CD4-positive, alpha-beta memory T cell (primary cell): Measurements from ENCODE around the gene KCNJ18. TPM values are rescaled to one million over a fixed set of nuclear protein-coding genes. Genes with fewer than 3 reads are reported as not detected.
"Not testable (repeated sequence)": the region's sequence is repeated elsewhere in the genome, so short reads cannot be mapped to it uniquely, and the experiment has no call there.

Source experiments
- CTCF ChIA-PET: fragments of 350-600 bp; sonication (Branson Sonifier 250); formaldehyde crosslinking; loops from one replicate; lab custom pipeline; 2021; ENCODE audit warnings: inconsistent platforms; ENCODE audit not compliant: partially characterized antibody; lab: Charles Lee
- POLR2A ChIA-PET: fragments of 350-600 bp; sonication (Branson Sonifier 250); formaldehyde crosslinking; loops from one replicate; lab custom pipeline; 2021; ENCODE audit not compliant: partially characterized antibody; lab: Charles Lee
- DNase-seq, 5 donors: peaks; one replicate each; pipeline versions ENCODE4 v3.0.0 to v3.0.0-alpha.2; 2020 to 2022; ENCODE audit warnings: mixed read lengths in 1 of 5
- H3K27ac ChIP-seq: one replicate; pipeline ENCODE4 v1.7.0; 2013; ENCODE audit warnings: low read depth, low read length
- H3K27me3 ChIP-seq: 2 replicates; pipeline ENCODE4 v1.7.0; 2013; ENCODE audit warnings: mild to moderate bottlenecking, low read length, moderate library complexity; ENCODE audit not compliant: insufficient read depth
- H3K36me3 ChIP-seq: 2 replicates; pipeline ENCODE4 v1.7.0; 2013; ENCODE audit warnings: mild to moderate bottlenecking, low read length, moderate library complexity; ENCODE audit not compliant: insufficient read depth
- H3K4me1 ChIP-seq: 2 replicates; pipeline ENCODE4 v1.7.0; 2013; ENCODE audit warnings: mild to moderate bottlenecking, low read length, moderate library complexity; ENCODE audit not compliant: insufficient read depth
- H3K4me3 ChIP-seq, 2 donors: one replicate each; pipeline ENCODE4 v1.7.0; 2013; ENCODE audit warnings: low read length in 2 of 2, mild to moderate bottlenecking in 1 of 2
- H3K9me3 ChIP-seq, 2 donors: one replicate each; pipeline ENCODE4 v1.7.0; 2013; ENCODE audit warnings: low read length in 2 of 2, control low read depth in 1 of 2; ENCODE audit not compliant: control insufficient read depth in 1 of 2
- H3K27ac Mint-ChIP-seq, 7 donors: one replicate each; pipeline ENCODE4 v1.8.0; 2020 to 2021; ENCODE audit warnings: mixed read lengths in 7 of 7, mild to moderate bottlenecking in 6 of 7, inconsistent platforms in 3 of 7, moderate library complexity in 3 of 7
- H3K27me3 Mint-ChIP-seq, 2 donors: one replicate each; pipeline ENCODE4 v1.8.0; 2020 to 2021; ENCODE audit warnings: mixed read lengths in 2 of 2
- H3K36me3 Mint-ChIP-seq, 2 donors: one replicate each; pipeline ENCODE4 v1.8.0; 2020 to 2021; ENCODE audit warnings: mixed read lengths in 2 of 2, inconsistent platforms in 1 of 2, mild to moderate bottlenecking in 1 of 2
- H3K4me1 Mint-ChIP-seq, 4 donors: one replicate each; pipeline ENCODE4 v1.8.0; 2020 to 2021; ENCODE audit warnings: mixed read lengths in 4 of 4, mild to moderate bottlenecking in 1 of 4
- H3K4me3 Mint-ChIP-seq, 8 donors: one replicate each; pipeline ENCODE4 v1.8.0; 2020 to 2021; ENCODE audit warnings: mixed read lengths in 8 of 8, mild to moderate bottlenecking in 7 of 8, moderate library complexity in 6 of 8, inconsistent platforms in 3 of 8
- H3K9me3 Mint-ChIP-seq, 8 donors: one replicate each; pipeline ENCODE4 v1.8.0; 2020 to 2021; ENCODE audit warnings: mixed read lengths in 8 of 8, mild to moderate bottlenecking in 5 of 8, inconsistent platforms in 3 of 8, moderate library complexity in 1 of 8
- intact Hi-C: fragments of 100-400 bp; cut with micrococcal nuclease; formaldehyde crosslinking; loops from one replicate; pipeline ENCODE4 v1.15.1; 2023
- polyA plus RNA-seq, 2 donors: library from polyadenylated mRNA; unstranded; fragments of 300-500 nt; fragmentation: Illumina TruSeq; gene quantifications; one replicate each; pipeline ENCODE4 v1.2.3, GENCODE V29; 2021
- total RNA-seq, 2 experiments: library from RNA; stranded (reverse); gene quantifications; one replicate each; pipeline ENCODE4 v1.2.3, GENCODE V29; 2021

KCNJ18 gene
- not detected for total RNA-seq
- not detected for polyA plus RNA-seq

- H3K4me3 Mint-ChIP-seq, H3K27ac ChIP-seq, intact Hi-C loops, DNase-seq, CTCF ChIA-PET, H3K36me3 ChIP-seq, H3K27me3 ChIP-seq, H3K9me3 ChIP-seq, H3K27ac Mint-ChIP-seq, H3K4me3 ChIP-seq, POLR2A ChIA-PET, H3K36me3 Mint-ChIP-seq, H3K4me1 ChIP-seq, H3K4me1 Mint-ChIP-seq, H3K27me3 Mint-ChIP-seq, H3K9me3 Mint-ChIP-seq: not testable (repeated sequence)
Observed at GRCh38 chr17:21691883-21692703, at the start of gene KCNJ18. Gene KCNJ18 (plus strand): TSS chr17:21692523. CDS start chr17:21702787, 10,264 bp downstream.

- H3K36me3 ChIP-seq, H3K4me3 Mint-ChIP-seq, H3K4me1 Mint-ChIP-seq, H3K9me3 ChIP-seq, H3K4me3 ChIP-seq, H3K27me3 ChIP-seq, H3K27ac ChIP-seq, POLR2A ChIA-PET, DNase-seq, H3K36me3 Mint-ChIP-seq, H3K27ac Mint-ChIP-seq, intact Hi-C loops, H3K4me1 ChIP-seq, CTCF ChIA-PET, H3K9me3 Mint-ChIP-seq, H3K27me3 Mint-ChIP-seq: not testable (repeated sequence)
Observed at GRCh38 chr17:21648125-21648524, 44.2 kb upstream of the KCNJ18 start.

GRCh38 chr17:21650043-21650442, 42.3 kb upstream of the KCNJ18 start:
- H3K27ac Mint-ChIP-seq, H3K36me3 Mint-ChIP-seq, H3K27me3 Mint-ChIP-seq, H3K9me3 ChIP-seq, H3K36me3 ChIP-seq, H3K4me1 Mint-ChIP-seq, DNase-seq, H3K4me1 ChIP-seq, CTCF ChIA-PET, H3K27me3 ChIP-seq, H3K27ac ChIP-seq, H3K9me3 Mint-ChIP-seq, H3K4me3 Mint-ChIP-seq, POLR2A ChIA-PET, intact Hi-C loops, H3K4me3 ChIP-seq: not testable (repeated sequence)

- H3K27me3 ChIP-seq, H3K27ac Mint-ChIP-seq, H3K36me3 Mint-ChIP-seq, DNase-seq, H3K4me3 Mint-ChIP-seq, H3K4me1 ChIP-seq, H3K9me3 ChIP-seq, intact Hi-C loops, POLR2A ChIA-PET, H3K4me1 Mint-ChIP-seq, H3K4me3 ChIP-seq, H3K9me3 Mint-ChIP-seq, H3K27ac ChIP-seq, H3K36me3 ChIP-seq, H3K27me3 Mint-ChIP-seq: not testable (repeated sequence)
- CTCF ChIA-PET: interaction anchor here (0.6 kb wide), 1 partner anchor 737 kb away, joined by 4 read pairs; no protein-coding TSS in a partner anchor
Observed at GRCh38 chr17:21652049-21652448, 40.3 kb upstream of the KCNJ18 start.

DNA sequence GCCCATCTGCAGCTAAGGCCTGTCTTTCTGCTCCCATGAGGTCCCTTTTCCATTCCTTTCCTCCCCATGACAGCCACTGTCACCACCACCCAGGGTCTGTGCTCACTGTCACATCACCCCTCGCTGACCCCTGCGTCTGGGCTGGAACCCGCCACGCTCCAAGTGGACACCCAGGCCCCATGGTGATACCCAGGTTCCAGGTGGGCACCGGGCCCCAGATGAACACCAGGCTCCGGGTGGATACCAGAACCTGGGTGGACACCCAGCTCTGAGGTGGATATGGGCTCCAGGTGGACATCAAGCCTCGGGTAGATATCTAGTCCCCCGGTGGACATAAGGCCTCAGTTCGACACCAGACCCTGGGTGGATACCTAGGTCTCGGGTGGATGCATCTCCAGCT, 39.1 kb upstream of the KCNJ18 start:
- H3K36me3 ChIP-seq, H3K27ac Mint-ChIP-seq, DNase-seq, H3K27me3 ChIP-seq, H3K4me1 ChIP-seq, H3K9me3 Mint-ChIP-seq, H3K4me3 Mint-ChIP-seq, H3K36me3 Mint-ChIP-seq, H3K4me1 Mint-ChIP-seq, CTCF ChIA-PET, POLR2A ChIA-PET, H3K27me3 Mint-ChIP-seq, intact Hi-C loops, H3K9me3 ChIP-seq, H3K27ac ChIP-seq, H3K4me3 ChIP-seq: not testable (repeated sequence)

DNA sequence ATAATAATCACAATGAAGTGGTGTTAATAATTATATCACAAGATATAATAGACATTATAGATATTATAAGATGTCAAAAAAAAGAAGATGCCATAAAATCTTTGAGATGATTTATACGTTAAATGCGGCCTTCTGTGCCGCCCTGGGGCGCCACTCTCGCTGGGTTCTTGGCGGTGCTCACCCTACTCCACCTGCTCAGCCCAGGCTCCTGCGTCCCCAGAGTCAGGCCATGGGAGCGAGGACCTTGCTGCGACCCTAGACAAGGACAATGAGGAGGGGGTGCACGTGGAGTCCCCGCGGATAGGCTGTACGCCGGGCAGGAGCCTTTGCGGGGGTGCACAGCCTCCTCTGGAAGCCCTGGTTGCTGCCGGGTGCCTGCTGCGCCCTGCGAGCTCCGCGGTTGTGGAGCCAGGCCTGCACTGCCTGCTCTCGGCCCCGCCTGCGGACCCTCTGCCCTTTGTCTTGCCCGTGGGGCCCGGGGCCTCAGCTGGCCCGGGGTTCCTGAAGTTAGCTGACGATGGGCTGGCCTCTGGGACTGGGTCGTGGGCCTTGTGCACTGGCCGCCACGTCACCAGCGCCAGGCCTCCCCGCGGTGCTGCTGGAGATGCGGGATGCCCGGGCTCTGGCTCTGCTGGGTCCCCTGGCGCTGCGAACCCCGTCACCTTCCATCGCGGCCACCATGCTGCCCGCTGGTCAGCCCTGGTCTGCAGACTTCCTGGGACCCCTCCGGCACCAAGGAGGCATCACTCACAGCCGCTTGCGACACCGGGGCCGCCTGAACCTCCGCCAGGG, 35.6 kb upstream of the KCNJ18 start:
- intact Hi-C loops, H3K4me3 ChIP-seq, CTCF ChIA-PET, POLR2A ChIA-PET, H3K9me3 ChIP-seq, H3K27me3 Mint-ChIP-seq, H3K36me3 ChIP-seq, H3K4me1 ChIP-seq, H3K4me1 Mint-ChIP-seq, H3K4me3 Mint-ChIP-seq, H3K27ac ChIP-seq, H3K9me3 Mint-ChIP-seq, H3K27me3 ChIP-seq, H3K36me3 Mint-ChIP-seq, H3K27ac Mint-ChIP-seq: not testable (repeated sequence)
- DNase-seq: peak in 1 of 5 donors; percentile 31

DNA sequence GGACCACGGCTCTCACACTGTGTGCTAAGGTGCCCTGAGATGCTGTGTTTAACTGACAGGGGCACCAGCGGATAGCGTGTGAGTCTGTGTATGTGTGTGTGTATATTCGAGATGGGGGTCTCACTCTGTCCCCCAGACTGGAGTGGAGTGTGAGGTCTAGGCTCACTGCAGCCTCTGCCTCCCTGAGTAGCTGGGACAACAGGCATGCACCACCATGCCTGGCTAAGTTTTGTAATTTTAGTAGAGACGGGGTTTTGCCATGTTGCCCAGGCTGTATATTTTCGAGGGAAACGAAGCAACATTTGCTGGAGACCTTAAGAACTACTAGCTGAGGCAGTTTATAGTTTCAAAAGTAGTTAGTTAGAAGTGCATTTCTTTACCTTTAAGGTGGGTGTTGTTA, 32.7 kb upstream of the KCNJ18 start:
- H3K4me1 ChIP-seq, H3K27me3 ChIP-seq, intact Hi-C loops, DNase-seq, H3K36me3 ChIP-seq, H3K9me3 ChIP-seq, H3K27ac Mint-ChIP-seq, CTCF ChIA-PET, H3K36me3 Mint-ChIP-seq, H3K4me3 ChIP-seq, H3K27me3 Mint-ChIP-seq, H3K27ac ChIP-seq, H3K4me3 Mint-ChIP-seq, H3K4me1 Mint-ChIP-seq, POLR2A ChIA-PET: not testable (repeated sequence)
- H3K9me3 Mint-ChIP-seq: peaks cover 5 to 15% (median 6%) of the 10 kb centered on the region in 8 donors
